ENCODE results near the gene RBM33.

Gene RBM33

GRCh38 chr7:155791836-155792235, 147.4 kb downstream of the RBM33 start:
- TF ChIP-seq CTCF (conservative IDR thresholded peaks at IDR 0.05; ENCODE audit: low read depth, low read length) = no peak
- Histone ChIP-seq H3K27ac (no peak overlapping the region), H3K9ac (no peak overlapping the region), H3K36me3 (ENCODE audit: insufficient read depth) (no peaks in the 10 kb centered on the region), H3K4me1 (ENCODE audit: low read depth, poor library complexity, severe bottlenecking) (no peaks in the 10 kb centered on the region), H4K20me1 (ENCODE audit: insufficient read depth) (no peaks in the 10 kb centered on the region), H3K79me2 (ENCODE audit: insufficient read depth, low read depth) (no peaks in the 10 kb centered on the region), H3K27me3 (ENCODE audit: insufficient read depth, low read depth) (no peaks in the 10 kb centered on the region), H2AFZ (ENCODE audit: low read depth) (no peak overlapping the region), H3K4me3 (IDR thresholded peaks at IDR 0.05; ENCODE audit: insufficient read depth, low read depth, low read length) (no peak overlapping the region), H3K4me2 (no peak overlapping the region)

GRCh38 chr7:155792315-155792960, 148.0 kb downstream of the RBM33 start:
- Histone ChIP-seq H3K27ac (no peak overlapping the region), H3K4me2 (no peak overlapping the region), H3K27me3 (ENCODE audit: insufficient read depth, low read depth) (no peaks in the 10 kb centered on the region), H3K9ac (no peak overlapping the region), H2AFZ (ENCODE audit: low read depth) (no peak overlapping the region), H4K20me1 (ENCODE audit: insufficient read depth) (no peaks in the 10 kb centered on the region), H3K4me3 (IDR thresholded peaks at IDR 0.05; ENCODE audit: insufficient read depth, low read depth, low read length) (no peak overlapping the region), H3K79me2 (ENCODE audit: insufficient read depth, low read depth) (no peaks in the 10 kb centered on the region), H3K36me3 (ENCODE audit: insufficient read depth) (no peaks in the 10 kb centered on the region), H3K4me1 (ENCODE audit: low read depth, poor library complexity, severe bottlenecking) (no peaks in the 10 kb centered on the region)
- TF ChIP-seq CTCF (conservative IDR thresholded peaks at IDR 0.05; ENCODE audit: low read depth, low read length) = no peak

- H3K4me2 ChIP-seq = no peak overlapping the region
- H3K27me3 ChIP-seq (ENCODE audit: insufficient read depth, low read depth) = no peaks in the 10 kb centered on the region
- no peak overlapping the region for H3K9ac ChIP-seq
- H2AFZ ChIP-seq (ENCODE audit: low read depth) = no peak overlapping the region
- no peaks in the 10 kb centered on the region for H3K79me2 ChIP-seq (ENCODE audit: insufficient read depth, low read depth)
- no peak for TF ChIP-seq CTCF (conservative IDR thresholded peaks at IDR 0.05; ENCODE audit: low read depth, low read length)
- H3K36me3 ChIP-seq (ENCODE audit: insufficient read depth) = no peaks in the 10 kb centered on the region
- no peaks in the 10 kb centered on the region for H3K4me1 ChIP-seq (ENCODE audit: low read depth, poor library complexity, severe bottlenecking)
- H3K4me3 ChIP-seq (IDR thresholded peaks at IDR 0.05; ENCODE audit: insufficient read depth, low read depth, low read length) = no peak overlapping the region
- no peak overlapping the region for H3K27ac ChIP-seq
- H4K20me1 ChIP-seq (ENCODE audit: insufficient read depth) = no peaks in the 10 kb centered on the region
These were observed 148.6 kb downstream of the RBM33 start for GRCh38 chr7:155792999-155793560.

GRCh38 chr7:155793720-155794119, 149.3 kb downstream of the RBM33 start:
- H3K36me3 ChIP-seq (ENCODE audit: insufficient read depth) = no peaks in the 10 kb centered on the region
- H3K27ac ChIP-seq = no peak overlapping the region
- H2AFZ ChIP-seq (ENCODE audit: low read depth) = no peak overlapping the region
- H3K4me3 ChIP-seq (IDR thresholded peaks at IDR 0.05; ENCODE audit: insufficient read depth, low read depth, low read length) = no peak overlapping the region
- H4K20me1 ChIP-seq (ENCODE audit: insufficient read depth) = no peaks in the 10 kb centered on the region
- TF ChIP-seq CTCF (conservative IDR thresholded peaks at IDR 0.05; ENCODE audit: low read depth, low read length) = no peak
- H3K9ac ChIP-seq = no peak overlapping the region
- no peaks in the 10 kb centered on the region for H3K4me1 ChIP-seq (ENCODE audit: low read depth, poor library complexity, severe bottlenecking)
- H3K79me2 ChIP-seq (ENCODE audit: insufficient read depth, low read depth) = no peaks in the 10 kb centered on the region
- no peak overlapping the region for H3K4me2 ChIP-seq
- no peaks in the 10 kb centered on the region for H3K27me3 ChIP-seq (ENCODE audit: insufficient read depth, low read depth)

Data from KMS-11 (cell line).